HepG2 (cell line): ENCODE results near the gene AFF1. TPM values are rescaled to one million over a fixed set of nuclear protein-coding genes. Genes with fewer than 3 reads are reported as not detected.
A peak's percentile ranks its signal among the peaks of the same experiment; 100 is the strongest.

ENCODE experiments used
- ATAC-seq: fragments of 200-7000 bp; cut with Tn5 transposase; 3 replicates; pipeline ENCODE4 v1.9.1; 2020; ENCODE audit warnings: mild to moderate bottlenecking, moderate library complexity
- BruUV-seq: library from RNA; stranded (reverse); fragments of 400-500 nt; replicated peaks from 2 replicates; lab custom pipeline; 2021; lab: Mats Ljungman, UMichigan
- CTCF ChIA-PET: fragments of 300-600 bp; formaldehyde crosslinking; extraction: SDS; loops from one replicate; lab custom pipeline; 2021; ENCODE audit warnings: low total read pairs, inconsistent platforms, low intra/inter-chr PET ratio; lab: Yijun Ruan, JAX
- POLR2A ChIA-PET: fragments of 350-600 bp; sonication (Branson Sonifier 250); formaldehyde crosslinking; loops from one replicate; lab custom pipeline; 2020; ENCODE audit warnings: antibody characterized with exemption, inconsistent platforms; lab: Yijun Ruan, JAX
- DNase-seq: peaks from one replicate; pipeline ENCODE4 v3.0.0-alpha.2; 2015; ENCODE audit warnings: low spot score
- FAIRE-seq: peaks from 3 replicates; lab custom pipeline; 2011; peaks lifted over from hg19 to GRCh38; lab: Jason Lieb, UNC
- H2AFZ ChIP-seq: one replicate; pipeline ENCODE4 v1.6.1; 2011; ENCODE audit warnings: low read length, inconsistent platforms
- H3K27ac ChIP-seq: fragments of 300-600 bp; 3 replicates; pipeline ENCODE4 v1.8.0; 2011; ENCODE audit warnings: mixed run types, mild to moderate bottlenecking, mixed read lengths, low read length, inconsistent platforms; ENCODE audit not compliant: insufficient read depth; ENCODE audit errors: extremely low read length
- H3K27me3 ChIP-seq, 2 experiments: fragments of 200-600 bp in 1 of 2; 2 replicates in 1 of 2; 3 replicates in 1 of 2; pipeline versions ENCODE4 v1.6.0 to v1.8.0; 2011; ENCODE audit warnings: low read length in 2 of 2, mild to moderate bottlenecking in 2 of 2, moderate library complexity in 2 of 2, inconsistent platforms in 1 of 2; ENCODE audit not compliant: insufficient read depth in 2 of 2, control insufficient read depth in 1 of 2
- H3K36me3 ChIP-seq, 2 experiments: fragments of 200-600 bp in 1 of 2; replicated peaks in 1 of 2; 2 replicates in 1 of 2; 3 replicates in 1 of 2; pipeline versions ENCODE4 v1.5.1 to v1.8.0; 2011; ENCODE audit warnings: low read length in 2 of 2, inconsistent platforms in 1 of 2; ENCODE audit not compliant: insufficient read depth in 2 of 2, control insufficient read depth in 1 of 2
- H3K4me1 ChIP-seq: 2 replicates; pipeline ENCODE4 v1.5.1; 2012; ENCODE audit warnings: low read length, inconsistent platforms; ENCODE audit not compliant: insufficient read depth
- H3K4me2 ChIP-seq: 2 replicates; pipeline ENCODE4 v1.6.0; 2011; ENCODE audit warnings: low read depth, low read length, inconsistent platforms
- H3K4me3 ChIP-seq, 3 experiments: fragments of 200-600 bp in 1 of 3; sonication (generic), shearing (Covaris generic) in 1 of 3; replicated peaks in 1 of 3; 2 replicates each; pipeline ENCODE4 v1.5.1; 2011 to 2016; ENCODE audit warnings: low read length in 3 of 3, inconsistent platforms in 2 of 3, low read depth in 2 of 3, mild to moderate bottlenecking in 2 of 3, control low read depth in 1 of 3, mixed read lengths in 1 of 3; ENCODE audit not compliant: insufficient read depth in 1 of 3
- H3K79me2 ChIP-seq: one replicate; pipeline ENCODE4 v1.6.1; 2011; ENCODE audit warnings: low read length, inconsistent platforms; ENCODE audit not compliant: insufficient read depth
- H3K9ac ChIP-seq: 2 replicates; pipeline ENCODE4 v1.6.0; 2011; ENCODE audit warnings: mild to moderate bottlenecking, low read depth, low read length, inconsistent platforms; ENCODE audit not compliant: insufficient read depth
- H3K9me3 ChIP-seq: 2 replicates; pipeline ENCODE4 v1.5.1; 2012; ENCODE audit warnings: mild to moderate bottlenecking, low read length
- H4K20me1 ChIP-seq: 2 replicates; pipeline ENCODE4 v1.6.0; 2011; ENCODE audit warnings: inconsistent platforms, mild to moderate bottlenecking, low read length, moderate library complexity; ENCODE audit not compliant: insufficient read depth
- BCL6 ChIP-seq: IDR thresholded peaks from 2 replicates; pipeline ENCODE4 v1.6.1; 2016; ENCODE audit warnings: missing genetic modification reagents, missing compliant biosample characterization
- BCLAF1 ChIP-seq: fragments of 450-650 bp; IDR thresholded peaks from 2 replicates; pipeline ENCODE4 v1.6.1; 2017; ENCODE audit warnings: mild to moderate bottlenecking
- CEBPG ChIP-seq: IDR thresholded peaks from 2 replicates; pipeline ENCODE4 v1.6.1; 2016
- GATAD2A ChIP-seq: IDR thresholded peaks from 2 replicates; pipeline ENCODE4 v1.6.1; 2016
- GTF3A ChIP-seq: sonication (generic); formaldehyde crosslinking; conservative IDR thresholded peaks from 2 replicates; pipeline ENCODE4 v1.4.0; 2020; ENCODE audit warnings: mild to moderate bottlenecking, missing genetic modification reagents
- HMG20A ChIP-seq: IDR thresholded peaks from 2 replicates; pipeline ENCODE4 v1.6.1; 2016; ENCODE audit warnings: borderline replicate concordance
- NFKBIZ ChIP-seq: IDR thresholded peaks from 2 replicates; pipeline ENCODE4 v1.6.1; 2018; ENCODE audit warnings: missing genetic modification reagents, missing compliant biosample characterization
- PRPF4 ChIP-seq: fragments of 200-400 bp; formaldehyde crosslinking; IDR thresholded peaks from 2 replicates; pipeline ENCODE4 v1.6.1; 2016; ENCODE audit warnings: low read length, low read depth; ENCODE audit not compliant: poor library complexity, severe bottlenecking
- RAD21 ChIP-seq: fragments of 450-650 bp; formaldehyde crosslinking; IDR thresholded peaks from 2 replicates; pipeline ENCODE4 v1.5.0; 2020; ENCODE audit warnings: mild to moderate bottlenecking
- REXO4 ChIP-seq: sonication (generic); formaldehyde crosslinking; IDR thresholded peaks from 2 replicates; pipeline ENCODE4 v1.8.0; 2022; ENCODE audit warnings: missing genetic modification reagents, mild to moderate bottlenecking, borderline replicate concordance
- RXRB ChIP-seq: IDR thresholded peaks from 2 replicates; pipeline ENCODE4 v1.6.1; 2016; ENCODE audit warnings: borderline replicate concordance, missing genetic modification reagents, missing compliant biosample characterization
- SMAD1 ChIP-seq: sonication (generic); formaldehyde crosslinking; IDR thresholded peaks from 2 replicates; pipeline ENCODE4 v1.4.0; 2020; ENCODE audit warnings: missing genetic modification reagents, low read depth, mild to moderate bottlenecking, borderline replicate concordance
- STAT5B ChIP-seq: sonication (generic); formaldehyde crosslinking; IDR thresholded peaks from 2 replicates; pipeline ENCODE4 v1.4.0; 2020; ENCODE audit warnings: missing genetic modification reagents
- TEAD3 ChIP-seq: optimal IDR thresholded peaks from 2 replicates; pipeline ENCODE3; 2016; ENCODE audit warnings: borderline replicate concordance
- TGIF2 ChIP-seq: IDR thresholded peaks from 2 replicates; pipeline ENCODE4 v1.6.1; 2016; ENCODE audit warnings: control low read depth, missing compliant biosample characterization
- THAP8 ChIP-seq: sonication (generic); formaldehyde crosslinking; IDR thresholded peaks from 2 replicates; pipeline ENCODE4 v1.5.1; 2020; ENCODE audit warnings: missing genetic modification reagents, mild to moderate bottlenecking, borderline replicate concordance
- U2AF2 ChIP-seq: fragments of 200-400 bp; formaldehyde crosslinking; IDR thresholded peaks from 2 replicates; pipeline ENCODE4 v1.6.1; 2017; ENCODE audit warnings: low read depth, mild to moderate bottlenecking, low read length
- ZBTB43 ChIP-seq: sonication (generic); formaldehyde crosslinking; conservative IDR thresholded peaks from 2 replicates; pipeline ENCODE4 v1.4.0; 2020; ENCODE audit warnings: missing genetic modification reagents
- ZNF30 ChIP-seq: sonication (generic); formaldehyde crosslinking; IDR thresholded peaks from 2 replicates; pipeline ENCODE4 v1.5.0; 2020; ENCODE audit warnings: mild to moderate bottlenecking, missing genetic modification reagents
- ZNF510 ChIP-seq: sonication (generic); formaldehyde crosslinking; IDR thresholded peaks from 2 replicates; pipeline ENCODE4 v1.4.0; 2020; ENCODE audit warnings: low read depth, mild to moderate bottlenecking, missing genetic modification reagents
- ZNF619 ChIP-seq: sonication (generic); formaldehyde crosslinking; IDR thresholded peaks from 2 replicates; pipeline ENCODE4 v1.4.0; 2020; ENCODE audit warnings: mild to moderate bottlenecking, missing genetic modification reagents
- ZNF780A ChIP-seq: sonication (generic); formaldehyde crosslinking; IDR thresholded peaks from 2 replicates; pipeline ENCODE4 v1.8.0; 2022; ENCODE audit warnings: mild to moderate bottlenecking, missing genetic modification reagents, moderate library complexity
- ZNF841 ChIP-seq: sonication (generic); formaldehyde crosslinking; IDR thresholded peaks from 2 replicates; pipeline ENCODE4 v1.8.1; 2023; ENCODE audit warnings: missing genetic modification reagents, borderline replicate concordance
- WGBS: methylation state at CpG from one replicate; pipeline ENCODE4 v1.1.6; 2017; ENCODE audit warnings: low lambda C conversion rate; 5-methylcytosine and 5-hydroxymethylcytosine counted together
- in situ Hi-C: cut with HindIII; loops from 2 replicates; pipeline ENCODE4 v1.10.0; 2017; ENCODE audit warnings: low pct_unique_long_range_greater_than_20kb; ENCODE audit not compliant: extremely low pct_ligation_motif_present
- intact Hi-C: fragments of 100-400 bp; cut with micrococcal nuclease; formaldehyde crosslinking; loops from one replicate; pipeline ENCODE4 v1.10.0; 2022; ENCODE audit not compliant: unreplicated experiment
- polyA plus RNA-seq, 8 experiments: library from polyadenylated mRNA; depleted of rRNA in 3 of 8; stranded (reverse) in 7 of 8; unstranded in 1 of 8; fragments of >200 nt; fragmentation: Illumina TruSeq in 4 of 8; extraction: Trizol in 4 of 8; gene quantifications; 2 replicates each; pipeline versions ENCODE4 v1.2.1 to v1.2.3, GENCODE V29; 2011 to 2016; ENCODE audit warnings: low read depth in 4 of 8, missing spikeins in 1 of 8, mixed read lengths in 1 of 8; ENCODE audit not compliant: insufficient read depth in 1 of 8
- total RNA-seq, 5 experiments: library from RNA; depleted of rRNA; stranded (reverse); fragments of >200 nt; fragmentation: Illumina TruSeq; extraction: Trizol; gene quantifications; 2 replicates each; pipeline ENCODE4 v1.2.3, GENCODE V29; 2016; ENCODE audit warnings: low read depth in 1 of 5

The AFF1 gene
- total and polyA plus RNA-seq, 2 of the 13 experiments (the other 11 are each of a cell fraction or from before 2014, with no cell fraction given) = 15.5 to 15.9 TPM

- H4K20me1 ChIP-seq = no peaks in the 10 kb centered on the region
- no peaks in the 10 kb centered on the region for H3K9me3 ChIP-seq
- DNase-seq (peak; percentile 54), ATAC-seq (peak; percentile 62), FAIRE-seq (peak; percentile 54)
- H3K4me2 ChIP-seq = no peak overlapping the region
- H3K4me3 ChIP-seq = no peak overlapping the region
- no TSS peak for BruUV-seq
- no peaks in the 10 kb centered on the region for H3K79me2 ChIP-seq
- no peak overlapping the region for H3K9ac ChIP-seq
- intact Hi-C loops = no loop called here
- no peaks in the 10 kb centered on the region for H3K27me3 ChIP-seq
- 50% methylated on average over 3 of the region's 3 CpGs for WGBS
- H3K27ac ChIP-seq = no peak overlapping the region
- no peaks in the 10 kb centered on the region for H3K36me3 ChIP-seq
- in situ Hi-C loops = no loop called here
- H2AFZ ChIP-seq = no peak overlapping the region
- CTCF ChIA-PET = no interaction called here
- peaks cover 11% of the 10 kb centered on the region for H3K4me1 ChIP-seq
- POLR2A ChIA-PET = interaction anchor here (0.7 to 2.0 kb wide), 6 partner anchors 9 to 165 kb away, joined by 3 to 7 read pairs (median 4); partner anchors contain the start of gene AFF1
- TF ChIP-seq GATAD2A = peak; percentile 55; the same call in 1 of the 2 replicates
- TF ChIP-seq NFKBIZ (CRISPR knock-in tag) = no peak
- TF ChIP-seq REXO4 (CRISPR knock-in tag) = no peak
- TF ChIP-seq ZNF510 = no peak
- TF ChIP-seq BCL6 (CRISPR knock-in tag) = 0 out of 2 replicates have a peak, but pooled peaks have one; percentile 46
- TF ChIP-seq U2AF2 = no peak
- no peak for TF ChIP-seq THAP8 (CRISPR knock-in tag)
- TF ChIP-seq ZBTB43 (CRISPR knock-in tag) = no peak
- no peak for TF ChIP-seq ZNF30 (CRISPR knock-in tag)
- no peak for TF ChIP-seq BCLAF1
- TF ChIP-seq RXRB = peak; percentile 50
- no peak for TF ChIP-seq TGIF2 (CRISPR knock-in tag)
- no peak for TF ChIP-seq STAT5B (CRISPR knock-in tag)
- TF ChIP-seq PRPF4 = no peak
- peak; percentile 20 for TF ChIP-seq TEAD3 (CRISPR knock-in tag)
- TF ChIP-seq HMG20A (CRISPR knock-in tag) = 0 out of 2 replicates have a peak, but pooled peaks have one; percentile 16
- TF ChIP-seq GTF3A (CRISPR knock-in tag) = no peak
- peak; percentile 43; the same call in 1 of the 2 replicates for TF ChIP-seq CEBPG (CRISPR knock-in tag)
- no peak for TF ChIP-seq ZNF619
- TF ChIP-seq ZNF780A (CRISPR knock-in tag) = no peak
- TF ChIP-seq RAD21 (CRISPR knock-in tag) = no peak
- TF ChIP-seq SMAD1 (CRISPR knock-in tag) = no peak
- no peak for TF ChIP-seq ZNF841 (CRISPR knock-in tag)
These were observed 16.2 kb upstream of the AFF1 start for GRCh38 chr4:86918539-86919072.
